ENCODE results near the gene TST.

DNA sequence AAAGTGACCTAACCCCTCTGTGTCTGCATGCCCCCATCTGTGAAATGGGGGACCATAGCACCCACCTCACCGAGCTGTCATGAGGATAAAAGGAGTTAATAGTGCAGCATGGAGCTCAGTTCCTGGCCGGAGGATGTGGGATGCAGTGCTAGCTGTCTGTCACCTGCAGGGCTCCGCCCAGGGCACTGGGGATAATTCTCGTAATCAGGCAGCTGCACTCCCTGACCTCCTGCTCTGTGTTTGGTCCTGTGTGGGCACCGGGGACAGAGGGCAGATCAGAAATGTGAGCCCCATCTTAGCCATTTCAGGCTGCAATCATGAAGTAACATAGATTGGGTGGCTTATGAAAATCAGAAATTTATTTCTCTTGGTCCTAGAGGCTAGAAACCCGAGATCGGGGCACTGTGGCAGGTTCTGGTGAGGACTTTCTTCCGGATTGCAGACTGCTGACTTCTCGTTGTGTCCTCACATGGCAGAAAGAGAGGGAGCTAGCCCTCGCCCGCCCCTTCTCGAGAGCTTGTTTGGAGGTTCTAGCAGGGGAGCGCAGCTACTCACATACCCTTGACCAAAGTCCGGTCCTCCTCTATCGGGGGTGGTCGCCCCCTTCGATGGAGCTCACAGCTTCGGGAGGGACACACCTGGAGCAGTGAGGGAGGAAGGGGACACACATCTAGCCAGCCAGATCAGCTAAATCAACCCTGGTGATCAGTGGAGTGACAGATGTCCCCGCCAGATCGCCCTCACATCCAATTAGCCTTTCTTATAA is 35.5 kb upstream of the TST start:
- TF ChIP-seq TAF1 (IDR thresholded peaks at IDR 0.05; ENCODE audit: borderline replicate concordance, insufficient read depth, low read length) (no peak), SIN3A (IDR thresholded peaks at IDR 0.05; ENCODE audit: borderline replicate concordance, insufficient read depth, low read length) (no peak)
- TF ChIP-seq, protein P1, sequence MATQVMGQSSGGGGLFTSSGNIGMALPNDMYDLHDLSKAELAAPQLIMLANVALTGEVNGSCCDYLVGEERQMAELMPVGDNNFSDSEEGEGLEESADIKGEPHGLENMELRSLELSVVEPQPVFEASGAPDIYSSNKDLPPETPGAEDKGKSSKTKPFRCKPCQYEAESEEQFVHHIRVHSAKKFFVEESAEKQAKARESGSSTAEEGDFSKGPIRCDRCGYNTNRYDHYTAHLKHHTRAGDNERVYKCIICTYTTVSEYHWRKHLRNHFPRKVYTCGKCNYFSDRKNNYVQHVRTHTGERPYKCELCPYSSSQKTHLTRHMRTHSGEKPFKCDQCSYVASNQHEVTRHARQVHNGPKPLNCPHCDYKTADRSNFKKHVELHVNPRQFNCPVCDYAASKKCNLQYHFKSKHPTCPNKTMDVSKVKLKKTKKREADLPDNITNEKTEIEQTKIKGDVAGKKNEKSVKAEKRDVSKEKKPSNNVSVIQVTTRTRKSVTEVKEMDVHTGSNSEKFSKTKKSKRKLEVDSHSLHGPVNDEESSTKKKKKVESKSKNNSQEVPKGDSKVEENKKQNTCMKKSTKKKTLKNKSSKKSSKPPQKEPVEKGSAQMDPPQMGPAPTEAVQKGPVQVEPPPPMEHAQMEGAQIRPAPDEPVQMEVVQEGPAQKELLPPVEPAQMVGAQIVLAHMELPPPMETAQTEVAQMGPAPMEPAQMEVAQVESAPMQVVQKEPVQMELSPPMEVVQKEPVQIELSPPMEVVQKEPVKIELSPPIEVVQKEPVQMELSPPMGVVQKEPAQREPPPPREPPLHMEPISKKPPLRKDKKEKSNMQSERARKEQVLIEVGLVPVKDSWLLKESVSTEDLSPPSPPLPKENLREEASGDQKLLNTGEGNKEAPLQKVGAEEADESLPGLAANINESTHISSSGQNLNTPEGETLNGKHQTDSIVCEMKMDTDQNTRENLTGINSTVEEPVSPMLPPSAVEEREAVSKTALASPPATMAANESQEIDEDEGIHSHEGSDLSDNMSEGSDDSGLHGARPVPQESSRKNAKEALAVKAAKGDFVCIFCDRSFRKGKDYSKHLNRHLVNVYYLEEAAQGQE (IDR thresholded peaks at IDR 0.05; ENCODE audit: insufficient read depth in 1 of 2, low read depth in 2 of 2, low read length in 2 of 2): no peak
